HFF-Myc (cell line): Measurements from ENCODE around the gene HGS.

Experiments
- DNase-seq: peaks from one replicate; pipeline ENCODE4 v3.0.0-alpha.2; 2011; ENCODE audit warnings: low read depth; ENCODE audit errors: extremely low read depth
- H3K4me3 ChIP-seq: replicated peaks from 2 replicates; pipeline ENCODE4 v1.5.1; 2011; ENCODE audit warnings: low read depth, mild to moderate bottlenecking, control low read depth, low read length
- TF ChIP-seq, protein P1 (sequence below): IDR thresholded peaks from 2 replicates; pipeline ENCODE4 v1.5.1; 2012; ENCODE audit warnings: mild to moderate bottlenecking, low read depth, low read length, control low read depth; ENCODE audit errors: missing control alignments

The HGS gene

DNA sequence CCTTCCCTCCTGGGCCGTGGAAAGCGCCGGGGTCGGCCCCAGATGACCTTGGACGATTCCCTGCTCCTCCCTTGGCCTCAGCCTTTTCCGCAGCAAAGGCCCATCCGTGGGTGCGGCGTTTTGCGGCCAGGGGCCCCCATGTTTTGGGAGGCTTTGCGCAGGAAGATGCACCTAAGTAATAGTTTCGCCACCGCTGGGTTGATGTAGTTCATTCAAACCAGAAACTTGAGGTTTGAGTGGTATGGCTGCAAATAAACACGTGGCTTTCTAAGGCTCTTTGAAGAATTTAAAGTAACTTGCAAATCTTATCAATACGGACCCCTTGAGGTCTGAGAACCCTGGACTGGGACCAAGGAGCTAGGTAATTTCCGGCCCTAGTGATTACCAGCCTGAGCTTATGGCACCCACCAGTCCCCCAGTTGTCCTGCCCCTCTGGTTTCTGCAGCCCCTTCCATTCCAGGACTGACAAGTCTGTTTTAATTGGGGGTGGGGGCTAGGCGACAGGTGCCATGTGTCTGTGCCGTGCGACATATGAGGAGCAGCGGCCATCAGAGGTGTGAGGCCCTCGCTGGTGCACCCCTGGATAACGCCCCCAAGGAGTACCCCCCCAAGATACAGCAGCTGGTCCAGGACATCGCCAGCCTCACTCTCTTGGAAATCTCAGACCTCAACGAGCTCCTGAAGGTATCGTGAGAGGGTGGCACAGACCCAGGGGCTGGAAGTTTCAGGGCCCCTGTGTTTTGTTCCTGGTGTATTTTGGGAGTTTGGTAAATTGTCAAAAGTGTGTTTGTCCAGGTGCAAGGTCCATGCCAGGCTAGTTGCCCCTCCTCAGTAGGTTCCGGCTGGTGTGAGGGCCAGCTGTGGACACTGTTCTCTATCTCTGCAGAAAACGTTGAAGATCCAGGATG, 20.2 kb downstream of the HGS start:
- peak overlapping the region; percentile 99 for H3K4me3 ChIP-seq
- TF ChIP-seq, protein P1, sequence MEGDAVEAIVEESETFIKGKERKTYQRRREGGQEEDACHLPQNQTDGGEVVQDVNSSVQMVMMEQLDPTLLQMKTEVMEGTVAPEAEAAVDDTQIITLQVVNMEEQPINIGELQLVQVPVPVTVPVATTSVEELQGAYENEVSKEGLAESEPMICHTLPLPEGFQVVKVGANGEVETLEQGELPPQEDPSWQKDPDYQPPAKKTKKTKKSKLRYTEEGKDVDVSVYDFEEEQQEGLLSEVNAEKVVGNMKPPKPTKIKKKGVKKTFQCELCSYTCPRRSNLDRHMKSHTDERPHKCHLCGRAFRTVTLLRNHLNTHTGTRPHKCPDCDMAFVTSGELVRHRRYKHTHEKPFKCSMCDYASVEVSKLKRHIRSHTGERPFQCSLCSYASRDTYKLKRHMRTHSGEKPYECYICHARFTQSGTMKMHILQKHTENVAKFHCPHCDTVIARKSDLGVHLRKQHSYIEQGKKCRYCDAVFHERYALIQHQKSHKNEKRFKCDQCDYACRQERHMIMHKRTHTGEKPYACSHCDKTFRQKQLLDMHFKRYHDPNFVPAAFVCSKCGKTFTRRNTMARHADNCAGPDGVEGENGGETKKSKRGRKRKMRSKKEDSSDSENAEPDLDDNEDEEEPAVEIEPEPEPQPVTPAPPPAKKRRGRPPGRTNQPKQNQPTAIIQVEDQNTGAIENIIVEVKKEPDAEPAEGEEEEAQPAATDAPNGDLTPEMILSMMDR = no peak
- DNase-seq = no peak

GRCh38 chr17:81705518-81706231, 21.9 kb downstream of the HGS start:
- H3K4me3 ChIP-seq = no peak overlapping the region
- TF ChIP-seq, protein P1 = no peak
- DNase-seq = no peak

DNA sequence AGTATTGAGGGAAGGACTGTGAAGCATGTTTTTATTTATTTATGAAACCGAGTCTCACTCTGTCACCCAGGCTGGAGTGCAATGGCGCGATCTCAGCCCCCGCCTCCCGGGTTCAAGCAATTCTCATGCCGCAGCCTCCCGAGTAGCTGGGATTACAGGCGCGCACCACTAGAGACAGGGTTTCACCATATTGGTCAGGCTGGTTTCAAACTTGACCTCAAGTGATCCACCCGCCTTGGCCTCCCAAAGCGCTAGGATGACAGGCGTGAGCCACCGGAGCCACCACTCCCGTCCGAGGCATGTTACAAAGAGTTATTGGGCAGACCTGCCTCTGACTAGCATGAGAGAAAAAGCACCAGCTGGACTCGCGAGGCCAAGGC, 22.4 kb downstream of the HGS start:
- TF ChIP-seq, protein P1 = no peak
- H3K4me3 ChIP-seq = no peak overlapping the region
- no peak for DNase-seq

GRCh38 chr17:81706757-81707624, 23.2 kb downstream of the HGS start:
- TF ChIP-seq, protein P1 = no peak
- no peak overlapping the region for H3K4me3 ChIP-seq
- DNase-seq = no peak

DNA sequence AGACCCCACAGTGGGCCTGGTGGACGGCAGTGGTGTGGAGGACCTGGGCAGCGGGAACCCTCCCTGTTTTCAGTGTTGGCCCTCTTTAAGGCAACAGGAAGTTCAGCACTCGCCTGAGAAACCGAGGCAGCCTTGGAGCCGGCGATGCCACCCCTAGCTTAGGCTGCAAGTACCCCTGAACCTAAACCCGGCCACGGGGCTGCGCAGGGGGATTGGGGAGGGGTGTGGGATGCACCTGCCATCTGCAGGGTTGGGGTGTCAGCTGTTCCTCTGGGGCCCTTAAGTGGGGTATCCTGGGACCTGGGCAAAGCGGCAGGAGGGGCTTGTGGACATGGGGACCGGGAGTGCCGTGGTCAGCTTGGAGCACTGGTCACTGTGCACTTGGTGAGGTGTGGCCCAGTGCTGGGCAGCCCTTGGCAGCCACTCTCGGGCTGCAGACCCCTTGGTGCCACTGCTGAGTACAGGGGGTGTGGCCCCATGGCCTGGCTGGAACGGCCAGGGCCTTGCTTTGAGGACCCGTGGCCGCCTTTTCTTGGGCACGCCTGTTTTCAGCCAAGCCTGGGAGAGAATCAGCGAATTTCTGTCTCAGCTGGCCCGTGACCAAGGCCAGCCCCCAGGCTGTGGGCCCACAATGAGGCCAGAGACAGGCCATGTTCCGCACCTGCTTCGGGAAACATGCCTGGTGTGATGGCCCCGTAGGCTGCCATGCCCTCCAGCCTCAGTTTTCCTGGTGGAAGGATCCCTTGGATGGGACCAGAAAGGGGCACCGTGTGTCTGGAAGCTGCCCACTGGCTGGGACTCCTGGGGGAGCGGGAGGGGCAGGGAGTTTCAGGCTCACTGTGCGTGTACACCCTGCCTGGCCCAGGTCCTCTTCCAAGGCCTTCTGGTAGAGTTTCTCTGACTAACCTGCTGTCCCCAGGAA, 24.2 kb downstream of the HGS start:
- TF ChIP-seq, protein P1 = no peak
- H3K4me3 ChIP-seq = no peak overlapping the region
- no peak for DNase-seq
